Hypothalamus (tissue), 51 donors: ENCODE results near the gene ATP6V1E1.

ENCODE experiments used
- DNase-seq, 51 donors: peaks; one replicate each; lab custom pipeline; 2025; lab: John Stamatoyannopoulos, UW

The ATP6V1E1 gene

DNA sequence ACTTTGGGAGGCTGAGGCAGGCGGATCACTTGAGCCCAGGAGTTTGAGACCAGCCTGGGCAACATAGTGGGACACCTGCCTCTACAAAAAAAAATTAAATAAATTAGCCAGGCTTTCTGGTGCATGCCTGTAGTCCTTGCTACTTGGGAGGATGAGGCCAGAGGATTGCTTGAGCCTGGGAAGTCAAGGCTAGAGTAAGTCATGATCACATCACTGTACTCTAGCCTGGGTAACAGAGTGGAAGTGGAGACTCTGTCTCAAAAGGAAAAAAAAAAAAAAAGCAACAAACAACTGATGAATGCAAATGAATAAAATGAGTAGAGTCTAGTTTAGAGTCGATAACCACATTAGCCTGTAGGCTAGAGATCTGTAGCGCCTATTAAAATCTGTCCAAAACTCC, 6.1 kb upstream of the ATP6V1E1 start:
- no peak for DNase-seq

DNA sequence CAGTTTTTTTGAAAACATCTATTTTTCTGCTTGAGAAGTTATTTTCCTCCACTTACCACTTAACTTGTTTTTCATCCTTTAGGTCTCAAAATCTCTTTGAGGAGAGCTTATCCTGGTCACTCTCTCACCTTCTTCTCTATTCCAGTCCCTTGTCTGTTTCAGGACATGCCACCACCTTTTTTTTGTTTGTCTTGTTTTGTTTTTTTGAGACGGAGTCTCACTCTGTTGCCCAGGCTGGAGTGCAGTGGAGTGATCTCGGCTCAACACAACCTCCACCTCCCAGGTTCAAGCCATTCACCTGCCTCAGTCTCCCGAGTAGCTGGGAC, 5.4 kb upstream of the ATP6V1E1 start:
- DNase-seq: no peak

DNA sequence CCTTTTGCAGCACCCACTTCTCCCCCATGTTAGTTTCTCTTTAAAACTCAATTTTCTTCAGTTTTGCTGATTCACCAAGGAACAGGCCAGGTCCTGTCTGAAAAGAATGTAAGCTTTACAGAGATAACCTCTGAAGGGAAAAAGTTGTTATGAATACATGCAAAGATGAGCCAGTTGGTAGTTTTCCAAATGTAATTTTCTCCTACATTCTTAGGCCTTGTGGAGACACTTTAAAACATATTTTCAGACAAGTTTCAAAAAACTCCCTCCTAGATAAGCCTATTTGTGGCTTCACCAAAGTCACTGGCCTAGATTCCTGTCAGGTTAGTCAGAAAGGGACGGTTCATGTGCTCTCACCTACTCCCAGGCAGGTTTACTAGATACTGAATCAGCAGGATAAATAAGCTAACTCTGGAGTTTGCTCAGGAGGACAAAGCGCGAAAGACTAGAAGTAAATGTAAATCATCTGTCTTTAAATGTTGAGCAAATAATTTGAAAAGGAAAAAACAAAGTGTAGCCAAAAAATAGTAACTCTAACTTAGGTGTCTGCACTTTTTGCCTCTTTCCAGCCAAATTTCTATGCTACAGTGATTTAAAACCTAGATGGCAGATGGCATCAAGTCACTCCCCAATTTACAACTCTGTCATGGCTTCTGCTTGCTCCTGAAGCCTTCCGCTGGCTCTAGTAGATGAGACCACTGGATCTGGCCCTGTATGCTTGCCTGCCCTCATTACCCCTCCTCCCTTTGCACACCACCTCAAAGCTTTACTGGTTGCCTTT, 4.9 kb upstream of the ATP6V1E1 start:
- no peak for DNase-seq

DNA sequence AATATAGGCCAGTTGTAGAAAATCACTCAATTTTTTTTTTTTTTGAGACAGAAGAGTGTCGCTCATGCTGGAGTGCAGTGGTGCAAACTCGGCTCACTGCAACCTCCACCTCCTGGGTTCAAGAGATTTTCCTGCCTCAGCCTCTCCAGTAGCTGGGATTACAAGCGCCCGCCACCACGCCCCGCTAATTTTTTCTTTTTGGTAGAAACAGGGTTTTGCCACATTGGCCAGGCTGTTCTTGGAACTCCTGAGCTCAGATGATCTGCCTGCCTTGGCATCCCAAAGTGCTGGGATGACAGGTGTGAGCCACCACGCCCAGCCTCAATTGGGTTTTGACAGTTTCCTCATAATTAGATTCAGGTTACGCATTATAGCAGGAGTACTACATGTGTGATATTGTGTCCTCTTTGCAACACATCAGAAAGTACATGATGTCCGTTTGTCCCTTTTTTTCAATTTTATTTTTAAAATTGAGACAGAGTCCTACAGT, 2.6 kb upstream of the ATP6V1E1 start:
- DNase-seq: no peak

DNA sequence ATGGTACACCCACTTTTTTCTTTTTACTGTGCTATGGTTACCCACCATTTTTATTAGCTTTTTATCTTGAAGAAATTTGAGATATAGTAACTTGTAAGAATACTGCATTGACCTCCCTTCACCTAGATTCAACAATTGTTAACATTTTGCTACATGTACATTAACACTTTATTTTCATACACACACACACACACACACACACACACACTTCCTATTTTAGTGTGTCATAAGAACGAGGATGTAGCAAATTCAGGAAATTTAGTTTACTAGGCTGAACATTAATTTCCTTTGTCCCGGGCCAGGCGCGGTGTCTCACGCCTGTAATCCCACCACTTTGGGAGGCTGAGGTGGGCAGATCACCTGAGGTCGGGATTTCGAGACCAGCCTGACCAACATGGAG, 1.1 kb upstream of the ATP6V1E1 start:
- no peak for DNase-seq

DNA sequence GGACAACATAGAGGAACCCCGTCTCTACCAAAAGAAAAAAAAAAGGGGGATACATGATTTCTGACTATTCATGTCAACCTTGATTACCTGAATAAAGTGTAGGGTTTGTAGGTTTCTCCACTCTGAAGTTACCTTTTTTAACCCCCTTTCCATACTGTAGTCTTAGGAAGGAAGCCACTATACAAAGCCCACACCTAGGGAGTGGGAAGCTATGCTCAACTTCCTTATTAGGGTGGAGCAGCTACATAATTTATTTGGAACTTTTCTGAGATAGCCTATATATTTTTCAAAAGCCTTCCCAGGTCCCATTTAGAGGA, 582 bp upstream of the ATP6V1E1 start:
- DNase-seq: no peak

DNA sequence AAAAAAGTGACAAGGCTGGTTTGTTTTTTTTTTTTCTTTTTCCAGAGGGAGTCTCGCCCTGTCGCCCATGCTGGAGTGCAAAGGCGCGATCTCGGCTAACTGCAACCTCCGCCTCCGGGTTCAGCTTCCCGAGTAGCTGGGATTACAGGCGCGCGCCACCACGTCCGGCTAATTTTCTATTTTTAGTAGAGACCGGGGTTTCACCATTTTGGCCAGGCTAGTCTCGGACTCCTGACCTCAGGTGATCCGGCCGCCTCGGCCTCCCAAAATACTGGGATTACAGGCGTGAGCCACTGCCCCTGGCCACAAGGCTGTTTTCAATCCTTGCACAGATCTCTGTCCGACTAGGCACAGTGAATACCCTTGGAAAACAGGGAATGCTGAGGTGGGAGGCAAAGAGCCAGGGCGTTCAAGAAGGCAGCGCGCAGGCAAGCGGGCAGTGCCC, 566 bp downstream of the ATP6V1E1 start:
- DNase-seq: no peak

DNA sequence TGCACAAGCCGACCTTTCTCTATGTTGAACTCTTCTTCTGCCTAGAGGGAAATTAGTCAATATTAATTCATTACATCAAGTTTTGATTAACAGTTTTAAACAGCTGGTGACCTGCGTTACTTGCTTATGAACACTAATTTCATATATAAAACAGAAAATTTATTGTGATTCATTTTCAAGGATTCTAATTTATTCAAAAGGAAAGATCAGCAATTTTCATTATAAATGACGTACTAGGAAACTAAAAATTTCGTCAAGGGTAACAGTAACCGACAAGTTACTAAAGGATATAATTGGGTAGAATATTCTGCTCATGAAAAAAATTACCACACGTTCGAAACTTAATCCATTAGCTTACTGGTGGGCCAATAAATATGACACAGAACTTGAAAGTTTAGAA, 15.3 kb downstream of the ATP6V1E1 start:
- no peak for DNase-seq

DNA sequence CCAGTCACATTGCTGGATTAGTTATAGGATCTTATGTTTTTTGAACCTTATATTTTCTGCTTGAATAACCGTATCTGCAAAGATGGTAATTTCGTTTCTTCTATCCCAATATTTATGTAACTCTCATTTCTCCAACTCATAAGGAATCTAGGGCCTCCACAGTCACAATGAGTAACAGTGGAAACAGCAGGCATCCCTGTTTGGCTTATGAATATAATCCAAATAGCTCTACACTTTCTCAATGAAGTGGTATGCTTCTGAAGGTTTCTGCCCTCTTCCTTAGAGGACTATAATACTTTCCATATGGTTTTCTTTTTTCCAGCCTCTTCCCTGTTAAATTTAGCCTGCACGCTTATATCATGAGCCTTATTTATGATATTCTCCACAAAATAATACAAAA, 16.5 kb downstream of the ATP6V1E1 start:
- DNase-seq: no peak

DNA sequence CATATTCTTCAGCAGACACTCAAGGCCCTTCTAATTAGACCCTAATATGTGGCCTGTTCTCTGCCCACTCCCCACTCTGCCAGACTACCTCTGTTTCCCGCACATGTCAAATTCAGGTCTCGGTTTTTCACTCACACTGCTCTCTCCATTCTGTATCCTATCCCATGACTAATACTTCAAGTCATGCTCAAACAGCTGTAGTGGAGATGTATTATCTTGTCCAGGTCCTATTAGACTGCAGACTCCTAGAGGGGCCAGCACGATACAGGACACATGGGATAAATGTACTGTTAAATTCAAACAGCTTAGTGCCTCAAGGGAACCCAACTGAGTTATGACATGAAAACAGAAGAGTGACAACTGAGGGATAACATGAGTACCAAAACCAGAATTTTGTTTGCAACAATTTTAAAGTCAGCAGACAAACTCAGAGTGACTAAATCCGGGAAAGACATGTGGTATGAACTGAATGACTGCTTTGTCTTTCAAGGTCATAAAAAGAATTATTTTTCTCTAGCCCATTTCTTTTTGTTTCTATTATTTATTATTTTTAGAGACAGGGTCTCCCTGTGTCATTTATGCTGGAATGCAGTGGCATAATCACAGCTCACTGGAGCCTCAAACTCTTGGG, 20.5 kb downstream of the ATP6V1E1 start:
- no peak for DNase-seq

DNA sequence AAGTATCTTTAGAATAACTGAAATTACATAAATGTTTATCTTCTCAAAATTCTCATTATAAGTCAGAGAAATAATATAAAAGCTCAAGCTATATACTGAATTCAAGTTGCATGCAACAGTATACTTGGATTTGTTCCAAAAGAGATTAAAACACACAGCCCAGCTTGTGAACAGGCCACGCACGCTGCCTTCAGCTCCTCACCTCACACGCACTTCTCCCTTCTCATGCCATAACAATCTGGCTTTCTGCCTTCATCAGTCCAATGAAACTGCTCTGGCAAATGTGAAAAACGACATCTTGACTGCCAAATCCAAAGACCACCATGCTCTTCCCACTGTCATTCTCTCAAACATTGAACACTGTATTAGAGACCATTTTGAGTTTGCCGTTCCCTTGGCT, 22.1 kb downstream of the ATP6V1E1 start:
- no peak for DNase-seq

DNA sequence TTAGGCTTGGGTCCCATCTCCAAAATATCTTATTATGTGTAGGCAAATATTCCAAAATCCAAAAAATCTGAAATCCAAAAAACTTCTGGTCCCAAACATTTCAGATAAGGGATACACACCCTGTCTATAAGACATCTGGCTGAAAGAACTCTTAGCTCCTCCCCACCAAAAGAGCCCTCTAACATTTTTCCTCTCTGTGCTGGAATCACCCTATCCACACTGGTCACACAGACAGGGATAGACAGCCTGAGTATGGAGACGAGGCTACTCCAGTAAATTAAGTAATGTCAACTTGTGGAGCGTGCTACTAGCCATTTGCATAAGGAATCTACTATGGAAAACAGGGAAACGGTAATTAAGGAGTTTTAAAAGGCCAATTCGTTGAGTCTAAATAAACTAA, 24.9 kb downstream of the ATP6V1E1 start:
- no peak for DNase-seq

DNA sequence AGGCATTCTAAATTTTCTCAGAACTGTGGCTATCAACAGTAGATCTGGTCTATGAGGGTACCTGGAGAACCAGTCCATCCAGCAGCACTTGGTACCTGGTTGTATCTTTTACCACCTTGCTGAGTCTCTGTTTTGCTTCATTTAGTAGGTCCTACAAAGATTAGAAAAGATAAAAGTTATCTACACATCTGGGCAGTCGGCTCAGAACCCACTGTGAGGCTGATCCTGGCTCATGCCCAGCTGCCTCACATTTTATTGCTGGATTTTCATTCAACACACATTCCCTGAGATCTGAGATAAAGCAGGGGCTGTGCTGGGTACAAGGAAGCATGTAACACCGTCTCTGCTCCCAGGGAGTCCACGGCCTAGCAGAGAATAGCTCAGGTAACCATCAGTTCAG, 27.5 kb downstream of the ATP6V1E1 start:
- no peak for DNase-seq

DNA sequence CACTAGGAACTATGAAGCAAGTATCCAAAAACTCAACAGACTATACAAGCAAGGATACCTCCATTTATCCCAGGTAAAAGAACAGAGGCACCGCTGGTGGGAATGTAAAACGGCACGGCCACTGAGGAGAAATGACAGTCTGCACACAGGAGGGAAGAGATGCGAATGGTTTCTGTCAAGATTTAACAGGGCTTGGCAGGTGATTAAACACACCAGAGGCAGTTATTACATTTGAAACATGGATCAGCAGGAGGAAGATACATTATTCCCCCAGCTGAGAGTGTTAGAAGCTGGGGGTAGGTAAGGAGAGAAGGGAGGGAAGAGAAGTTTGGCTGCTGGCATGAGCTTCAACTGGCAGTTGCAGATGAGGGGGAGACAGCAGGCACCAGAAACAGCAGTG, 30.2 kb downstream of the ATP6V1E1 start:
- DNase-seq: no peak

DNA sequence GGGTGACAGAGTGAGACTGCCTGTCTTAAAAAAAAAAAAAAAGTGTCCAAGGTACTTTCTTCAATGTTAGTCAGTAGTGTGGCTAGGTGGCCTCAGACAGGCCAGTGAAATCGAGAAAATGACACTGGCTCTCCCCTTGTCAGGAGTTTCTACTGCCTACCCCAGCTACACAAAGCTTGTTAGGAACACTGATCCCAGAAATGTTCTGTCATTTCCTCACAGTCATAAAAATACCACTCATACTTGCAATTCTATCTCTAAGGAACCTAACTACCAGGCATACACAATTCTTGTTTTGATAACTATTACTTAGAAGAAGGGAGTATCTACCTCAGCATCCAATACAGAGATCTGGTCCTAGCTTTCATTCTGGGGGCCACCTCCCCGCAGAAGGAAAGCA, 31.3 kb downstream of the ATP6V1E1 start:
- DNase-seq: no peak

DNA sequence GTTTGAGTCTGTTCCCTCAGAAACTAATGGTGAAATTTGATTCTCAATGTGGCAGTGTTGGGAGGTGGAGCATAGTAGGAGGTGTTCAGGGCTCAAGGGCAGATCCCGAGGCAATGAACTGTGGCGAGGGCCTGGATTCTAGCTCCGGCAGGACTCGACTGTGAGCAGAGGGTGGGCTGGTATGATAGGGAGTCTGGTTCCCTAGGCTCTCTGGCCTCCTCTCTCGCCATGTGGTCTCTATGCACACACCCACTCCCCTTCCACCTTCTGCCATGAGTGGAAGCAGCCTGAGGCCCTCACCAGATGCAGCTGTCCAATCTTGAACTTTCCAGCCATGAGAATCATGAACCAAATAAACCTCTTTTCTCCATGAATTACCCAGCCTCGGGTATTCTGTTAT, 32.3 kb downstream of the ATP6V1E1 start:
- no peak for DNase-seq

DNA sequence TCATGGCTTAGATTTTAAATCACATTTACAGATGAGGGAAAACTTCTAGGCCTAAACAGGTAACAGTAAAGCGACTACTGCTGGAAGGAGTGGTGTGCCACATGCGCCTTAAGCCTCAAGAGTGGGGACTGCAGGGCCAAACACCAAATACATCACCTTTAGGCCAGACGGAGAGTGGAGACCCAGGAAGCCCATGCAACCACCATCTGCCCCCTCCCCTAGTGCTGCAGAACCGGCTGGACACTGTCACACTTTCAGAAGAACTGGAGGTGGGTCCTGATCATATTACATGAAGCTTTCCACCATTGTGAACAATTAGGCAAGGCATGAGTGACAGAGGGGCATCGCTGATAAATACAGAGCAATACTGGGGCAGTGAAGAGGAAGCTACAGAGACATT, 36.3 kb downstream of the ATP6V1E1 start:
- no peak for DNase-seq

DNA sequence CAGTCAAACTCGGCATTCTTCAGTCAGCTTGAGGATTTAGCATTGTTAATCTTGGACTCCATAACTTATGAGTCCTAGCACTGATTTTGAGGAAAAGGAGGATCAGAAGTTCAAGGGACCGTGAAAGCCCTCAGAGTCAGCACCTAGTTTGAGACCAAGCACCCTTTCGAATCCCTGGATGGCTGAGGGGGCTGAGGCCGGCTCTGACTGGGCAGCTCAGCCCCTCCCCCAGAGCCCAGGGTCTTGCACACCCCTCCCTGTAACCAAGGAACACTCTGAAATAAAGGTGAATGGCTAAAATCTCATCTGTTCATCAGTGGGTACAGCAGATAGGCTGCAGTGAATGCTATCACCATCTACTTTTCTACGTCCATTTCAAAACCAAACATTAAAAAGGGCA, 38.0 kb downstream of the ATP6V1E1 start:
- no peak for DNase-seq

DNA sequence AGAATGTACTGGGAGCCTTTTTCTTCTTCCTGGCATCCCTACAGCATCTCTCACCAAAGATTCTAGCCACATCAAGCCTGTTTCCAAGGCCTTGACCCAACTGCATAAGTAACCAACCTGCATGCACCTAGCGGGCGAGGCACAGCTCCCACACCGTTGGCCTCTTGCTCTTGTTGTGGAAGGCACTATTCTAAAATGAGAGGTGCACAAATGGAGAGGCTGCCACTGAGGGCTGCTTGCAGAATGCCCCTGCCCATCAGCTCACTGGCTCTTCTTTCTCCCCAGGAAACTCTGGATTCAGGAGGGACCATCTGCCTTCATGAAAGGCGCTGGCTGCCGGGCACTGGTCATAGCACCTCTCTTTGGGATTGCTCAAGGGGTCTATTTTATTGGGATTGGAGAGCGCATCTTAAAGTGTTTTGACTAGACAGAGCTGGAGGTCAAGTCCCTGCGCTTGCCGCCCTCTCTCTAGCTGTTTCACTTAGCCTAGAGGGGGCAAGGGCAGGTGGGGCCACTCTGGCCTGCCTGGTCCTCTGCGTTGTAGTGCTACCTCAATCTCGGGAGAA, 38.7 kb downstream of the ATP6V1E1 start:
- no peak for DNase-seq

DNA sequence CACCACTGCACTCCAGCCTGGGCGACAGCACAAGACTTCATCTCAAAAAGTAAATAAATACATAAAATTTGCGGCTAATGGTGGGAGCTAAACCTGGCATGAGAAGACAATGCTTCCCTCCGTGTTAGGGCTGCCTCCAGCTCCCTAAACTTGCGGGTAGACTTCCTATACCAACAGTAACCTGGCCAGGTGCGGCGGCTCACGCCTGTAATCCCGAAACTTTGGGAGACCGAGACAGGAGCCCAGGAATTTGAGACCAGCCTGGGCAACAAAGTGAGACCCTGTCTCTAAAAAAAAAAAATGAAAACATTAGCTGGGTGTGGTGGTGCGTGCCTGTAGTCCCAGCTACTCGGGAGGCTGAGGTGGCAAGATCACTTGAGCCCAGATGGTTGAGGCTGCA, 39.9 kb downstream of the ATP6V1E1 start:
- no peak for DNase-seq

DNA sequence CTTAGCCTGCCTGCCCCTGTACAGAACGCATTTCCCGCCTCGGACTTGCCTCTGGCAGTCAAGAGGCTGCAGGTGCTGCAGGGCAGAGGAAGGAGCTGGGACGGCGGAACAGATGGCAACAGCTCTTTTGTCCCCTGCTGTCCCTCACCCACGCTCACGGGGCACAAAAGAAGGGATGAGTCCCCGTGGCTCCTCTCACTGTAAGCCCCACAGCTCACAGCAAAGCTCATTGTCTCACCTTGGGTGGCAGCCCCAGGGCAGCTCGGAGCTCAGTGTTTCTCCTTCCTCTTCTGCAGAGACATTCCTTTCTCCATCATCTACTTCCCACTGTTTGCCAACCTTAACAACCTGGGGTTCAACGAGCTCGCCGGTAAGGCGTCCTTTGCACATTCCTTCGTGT, 40.9 kb downstream of the ATP6V1E1 start:
- no peak for DNase-seq

DNA sequence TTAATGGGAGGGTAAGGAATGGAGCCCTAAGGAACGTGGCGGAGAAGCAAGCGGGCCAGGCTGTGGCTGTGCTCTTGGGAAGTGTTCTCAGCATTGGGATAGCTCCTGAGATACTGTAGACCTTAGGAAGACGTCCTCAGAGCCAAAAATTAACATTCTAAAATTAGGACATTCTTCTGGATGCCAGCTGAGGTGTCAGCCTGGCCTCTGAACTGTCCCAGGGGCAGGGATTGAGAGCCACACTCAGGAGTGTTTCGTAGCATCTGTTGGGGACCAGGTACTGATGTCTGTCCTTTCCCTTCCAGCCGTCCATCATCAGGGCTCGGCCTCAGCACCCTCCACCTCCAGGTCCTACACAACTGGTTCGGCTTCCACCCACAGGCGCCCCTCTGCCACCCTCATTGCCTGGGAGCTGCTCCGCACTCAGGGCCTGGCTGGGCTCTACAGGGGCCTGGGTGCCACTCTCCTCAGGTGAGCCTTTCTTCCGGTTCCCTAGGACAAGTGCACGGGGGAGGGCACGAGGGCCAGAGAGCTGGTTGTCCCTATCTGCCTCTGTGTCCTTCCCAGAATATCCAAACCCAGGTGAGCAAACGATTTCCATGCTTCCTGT, 41.6 kb downstream of the ATP6V1E1 start:
- DNase-seq: no peak
